ENCODE measurements around the gene CLCN1. TPM values are rescaled to one million over a fixed set of nuclear protein-coding genes. Genes with fewer than 3 reads are reported as not detected.
"Not testable (repeated sequence)": the region's sequence is repeated elsewhere in the genome, so short reads cannot be mapped to it uniquely, and the experiment has no call there.

Gene CLCN1
- total RNA-seq, 2 donors from 2014 or later: 0.11 TPM; not detected in 1

DNA sequence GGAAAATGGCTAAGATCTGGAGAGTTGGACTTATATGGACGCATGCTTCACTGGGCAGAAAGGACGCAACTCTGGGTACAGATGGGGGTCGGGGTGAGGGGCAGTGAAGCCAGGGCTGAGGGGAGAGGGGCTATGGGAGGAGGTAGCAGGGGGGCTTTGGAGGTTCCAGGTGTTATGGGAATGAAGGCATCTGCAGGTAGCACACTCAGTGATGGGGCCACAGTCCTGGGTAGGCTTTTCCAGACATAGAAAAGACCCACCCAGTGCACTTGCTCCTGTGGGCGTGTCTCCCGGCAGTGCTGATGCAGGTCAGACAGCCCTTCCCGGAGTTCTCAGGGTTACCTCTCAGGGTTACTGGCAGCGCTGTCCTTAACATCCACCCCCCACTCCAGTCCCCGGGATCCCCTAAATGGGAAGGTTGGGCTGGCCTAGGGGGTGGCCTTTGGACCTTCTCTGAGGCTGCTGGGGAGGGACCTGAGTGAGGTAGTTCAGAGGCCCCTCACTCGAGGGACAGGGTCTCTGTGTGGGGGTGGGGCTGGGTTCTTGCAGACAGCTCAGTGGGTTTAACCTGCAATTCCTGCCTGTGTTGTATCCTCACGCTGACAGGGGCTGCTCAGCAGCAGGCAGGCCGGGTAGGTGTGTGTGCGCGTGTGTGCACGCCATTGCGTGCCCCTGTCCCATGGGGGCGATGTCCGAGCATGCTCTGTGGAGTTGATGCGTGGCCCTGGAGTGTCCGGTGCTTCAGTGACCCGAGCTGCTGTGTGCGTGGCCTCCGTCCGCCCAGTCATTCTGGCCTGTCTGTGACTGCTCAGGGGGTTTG, 71.5 kb downstream of the CLCN1 start:
- Mint-ChIP-seq H3K4me1 (peaks cover 3% of the 10 kb centered on the region), H3K27ac (no peak overlapping the region), H3K4me3 (no peak overlapping the region), H3K27me3 (no peaks in the 10 kb centered on the region), H3K9me3 (no peaks in the 10 kb centered on the region), H3K36me3 (ENCODE audit: low read depth) (peaks cover 53% of the 10 kb centered on the region)
- ATAC-seq (replicated peaks): no peak

DNA sequence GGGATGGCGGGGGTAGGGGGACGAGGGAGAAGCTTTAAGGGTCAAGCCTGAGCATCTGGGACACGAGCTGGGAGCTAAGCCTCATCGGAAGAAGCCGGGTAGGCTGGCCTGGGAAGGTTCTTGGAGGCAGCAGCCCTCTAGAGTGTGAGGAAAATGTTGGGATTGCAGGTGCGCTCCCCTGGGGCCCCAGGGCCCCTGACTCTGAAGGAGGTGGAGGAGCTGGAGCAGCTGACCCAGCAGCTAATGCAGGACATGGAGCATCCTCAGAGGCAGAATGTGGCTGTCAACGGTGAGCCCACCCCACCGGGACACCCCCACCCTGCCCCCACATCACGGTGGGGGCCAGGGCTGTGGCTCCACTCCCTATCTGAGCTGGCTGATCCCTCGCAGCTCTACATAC, 72.1 kb downstream of the CLCN1 start:
- H3K9me3 Mint-ChIP-seq: no peaks in the 10 kb centered on the region
- no peak overlapping the region for H3K27ac Mint-ChIP-seq
- H3K4me3 Mint-ChIP-seq: no peak overlapping the region
- peaks cover 3% of the 10 kb centered on the region for H3K4me1 Mint-ChIP-seq
- no peaks in the 10 kb centered on the region for H3K27me3 Mint-ChIP-seq
- no peak for ATAC-seq (replicated peaks)
- peaks cover 53% of the 10 kb centered on the region for H3K36me3 Mint-ChIP-seq (ENCODE audit: low read depth)

DNA sequence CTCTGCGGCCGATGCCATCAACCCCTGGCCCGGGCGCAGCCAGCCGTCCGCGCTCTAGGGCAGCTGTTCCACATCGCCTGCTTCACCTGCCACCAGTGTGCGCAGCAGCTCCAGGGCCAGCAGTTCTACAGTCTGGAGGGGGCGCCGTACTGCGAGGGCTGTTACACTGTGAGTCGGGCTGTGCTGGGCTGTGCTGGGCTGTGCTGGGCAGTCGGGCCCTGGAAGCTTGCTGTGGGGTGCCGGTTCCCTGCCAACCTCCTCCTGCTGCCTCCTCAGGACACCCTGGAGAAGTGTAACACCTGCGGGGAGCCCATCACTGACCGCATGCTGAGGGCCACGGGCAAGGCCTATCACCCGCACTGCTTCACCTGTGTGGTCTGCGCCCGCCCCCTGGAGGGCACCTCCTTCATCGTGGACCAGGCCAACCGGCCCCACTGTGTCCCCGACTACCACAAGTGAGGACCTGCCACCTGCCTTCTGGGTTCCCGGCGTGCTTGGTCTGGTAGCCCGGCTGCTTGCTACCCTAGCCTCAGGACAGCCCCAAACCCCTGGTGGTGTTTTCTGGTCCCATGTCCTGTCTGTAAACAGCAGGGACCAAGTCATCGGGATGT, 72.7 kb downstream of the CLCN1 start:
- H3K36me3 Mint-ChIP-seq (ENCODE audit: low read depth): peaks cover 50% of the 10 kb centered on the region
- H3K4me3 Mint-ChIP-seq: no peak overlapping the region
- H3K27ac Mint-ChIP-seq: no peak overlapping the region
- H3K9me3 Mint-ChIP-seq: no peaks in the 10 kb centered on the region
- ATAC-seq (replicated peaks): no peak
- no peaks in the 10 kb centered on the region for H3K27me3 Mint-ChIP-seq
- peaks cover 3% of the 10 kb centered on the region for H3K4me1 Mint-ChIP-seq

DNA sequence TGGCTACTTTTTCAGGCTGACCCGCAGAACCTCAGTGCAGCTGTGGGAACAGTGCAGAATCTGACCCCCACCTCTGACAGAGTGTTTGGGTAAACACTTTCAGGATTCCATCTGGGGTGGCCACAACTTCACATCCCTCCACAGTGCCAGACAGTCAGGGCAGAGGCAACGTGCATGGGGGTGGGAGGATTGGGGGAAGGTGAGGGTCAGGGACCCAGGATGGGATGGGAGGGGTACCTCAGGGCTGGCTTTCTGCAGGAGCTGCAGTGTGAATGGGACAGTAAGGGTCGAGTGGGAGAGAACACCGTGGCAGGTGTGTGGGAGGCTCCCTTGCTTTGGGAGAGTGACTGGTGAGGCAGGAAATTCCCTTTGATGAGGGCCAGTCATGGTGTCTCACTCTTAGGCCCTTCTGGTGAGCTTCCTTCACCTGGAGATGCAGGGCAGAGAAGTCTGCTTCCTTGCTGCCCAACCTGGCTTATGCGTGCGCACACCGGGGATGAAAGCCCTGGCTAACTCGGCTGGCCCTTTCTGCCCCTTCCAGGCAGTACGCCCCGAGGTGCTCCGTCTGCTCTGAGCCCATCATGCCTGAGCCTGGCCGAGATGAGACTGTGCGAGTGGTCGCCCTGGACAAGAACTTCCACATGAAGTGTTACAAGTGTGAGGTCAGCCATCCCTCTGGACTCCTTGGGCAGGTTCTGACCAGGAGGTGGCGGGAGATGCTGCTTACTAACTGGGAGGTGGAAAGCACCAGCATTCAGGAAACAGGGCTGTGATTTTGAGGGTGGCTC, 73.6 kb downstream of the CLCN1 start:
- no peak overlapping the region for H3K4me3 Mint-ChIP-seq
- ATAC-seq (replicated peaks): no peak
- no peaks in the 10 kb centered on the region for H3K27me3 Mint-ChIP-seq
- H3K4me1 Mint-ChIP-seq: peaks cover 3% of the 10 kb centered on the region
- H3K36me3 Mint-ChIP-seq (ENCODE audit: low read depth): peaks cover 50% of the 10 kb centered on the region
- H3K27ac Mint-ChIP-seq: peak overlapping the region; percentile 16
- no peaks in the 10 kb centered on the region for H3K9me3 Mint-ChIP-seq

DNA sequence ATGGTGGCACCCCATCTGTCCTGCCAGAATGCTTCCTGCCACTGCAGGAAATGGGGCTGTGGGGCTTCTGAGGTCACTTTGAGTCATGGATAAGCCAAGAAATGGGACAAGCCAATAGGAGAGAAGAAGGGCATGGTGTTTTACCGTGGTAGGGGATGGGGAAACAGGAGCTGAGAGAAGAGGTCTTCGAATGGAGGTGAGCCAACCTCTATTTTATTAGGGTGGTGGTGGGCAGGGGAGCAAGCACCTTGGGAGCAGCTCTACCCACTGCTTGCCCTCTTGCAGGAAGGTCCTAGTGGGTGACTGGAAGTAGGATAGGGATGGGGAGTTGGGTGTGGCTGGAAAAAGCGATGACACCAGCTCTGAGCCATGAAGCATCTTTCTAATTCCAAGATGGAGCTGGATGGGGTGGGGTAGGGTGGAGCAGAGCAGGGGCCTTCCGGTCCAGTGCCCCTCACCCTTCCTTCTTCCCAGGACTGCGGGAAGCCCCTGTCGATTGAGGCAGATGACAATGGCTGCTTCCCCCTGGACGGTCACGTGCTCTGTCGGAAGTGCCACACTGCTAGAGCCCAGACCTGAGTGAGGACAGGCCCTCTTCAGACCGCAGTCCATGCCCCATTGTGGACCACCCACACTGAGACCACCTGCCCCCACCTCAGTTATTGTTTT, 74.3 kb downstream of the CLCN1 start:
- Mint-ChIP-seq H3K9me3 (no peaks in the 10 kb centered on the region), H3K4me1 (peaks cover 7% of the 10 kb centered on the region), H3K36me3 (ENCODE audit: low read depth) (peaks cover 54% of the 10 kb centered on the region), H3K4me3 (no peak overlapping the region), H3K27me3 (no peaks in the 10 kb centered on the region), H3K27ac (peak overlapping the region; percentile 16)
- ATAC-seq (replicated peaks): no peak

DNA sequence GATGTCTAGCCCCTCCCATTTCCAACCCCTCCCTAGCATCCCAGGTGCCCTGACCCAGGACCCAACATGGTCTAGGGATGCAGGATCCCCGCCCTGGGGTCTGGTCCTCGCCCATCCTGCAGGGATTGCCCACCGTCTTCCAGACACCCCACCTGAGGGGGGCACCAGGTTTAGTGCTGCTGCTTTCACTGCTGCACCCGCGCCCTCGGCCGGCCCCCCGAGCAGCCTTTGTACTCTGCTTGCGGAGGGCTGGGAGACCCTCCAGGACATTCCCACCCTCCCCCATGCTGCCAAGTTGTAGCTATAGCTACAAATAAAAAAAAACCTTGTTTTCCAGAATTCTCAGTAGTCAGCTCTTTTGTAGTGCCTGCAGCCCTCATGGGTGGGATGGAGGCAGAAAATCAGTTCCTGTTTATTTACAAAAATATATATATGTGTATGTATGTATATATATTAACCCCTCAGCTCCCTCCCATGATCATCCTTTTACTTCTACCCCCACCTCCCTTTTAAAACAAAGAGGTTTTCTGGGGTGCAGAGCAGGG, 74.9 kb downstream of the CLCN1 start:
- no peaks in the 10 kb centered on the region for H3K27me3 Mint-ChIP-seq
- H3K9me3 Mint-ChIP-seq: no peaks in the 10 kb centered on the region
- ATAC-seq (replicated peaks): no peak
- peaks cover 8% of the 10 kb centered on the region for H3K4me1 Mint-ChIP-seq
- H3K27ac Mint-ChIP-seq: no peak overlapping the region
- no peak overlapping the region for H3K4me3 Mint-ChIP-seq
- H3K36me3 Mint-ChIP-seq (ENCODE audit: low read depth): peaks cover 56% of the 10 kb centered on the region

DNA sequence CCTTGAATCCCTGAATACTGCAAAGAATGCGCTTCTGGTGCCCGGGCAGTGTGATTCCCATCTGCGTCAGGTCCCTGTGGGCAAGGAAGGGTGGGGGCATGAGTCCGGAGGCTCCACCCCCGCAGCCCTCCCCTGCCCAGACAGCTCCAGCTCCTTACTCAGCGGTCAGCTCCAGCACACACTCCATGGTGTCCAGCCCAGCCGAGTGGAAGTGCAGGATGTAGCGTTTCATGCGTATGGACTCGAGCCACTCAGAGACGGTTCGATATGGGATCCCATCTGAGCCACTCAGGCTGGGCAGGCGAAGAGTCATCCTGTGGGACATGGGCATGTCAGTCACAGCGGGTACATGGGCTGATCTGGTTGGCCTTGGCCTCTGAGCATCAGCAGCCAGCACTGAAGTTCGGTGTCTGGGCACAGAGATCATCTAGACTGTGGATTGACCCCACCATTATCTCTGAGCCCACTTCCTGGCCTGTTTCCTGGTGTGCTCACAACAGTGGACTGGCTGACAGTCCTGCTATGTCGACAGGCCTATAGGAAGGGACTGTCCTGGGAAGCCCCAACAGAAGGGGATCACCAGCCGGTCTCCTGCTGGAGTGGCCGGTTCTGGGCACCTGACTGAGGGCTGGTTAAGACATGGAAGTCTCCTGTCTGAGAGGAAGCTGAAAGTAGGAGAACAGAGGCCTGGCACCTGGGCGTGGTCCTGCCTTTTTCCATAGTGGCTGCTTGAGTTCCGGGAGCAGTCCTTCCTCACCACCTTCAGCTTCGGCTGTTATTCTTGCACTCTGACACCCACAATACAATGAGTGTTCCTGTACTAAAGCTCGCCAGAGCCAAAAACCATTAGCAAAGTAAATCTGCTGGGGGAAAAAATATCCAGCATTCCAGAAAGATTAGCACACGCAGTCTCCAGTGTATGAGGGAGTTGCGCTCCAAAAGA, 75.8 kb downstream of the CLCN1 start:
- Mint-ChIP-seq H3K27me3 (no peaks in the 10 kb centered on the region), H3K4me1 (peaks cover 8% of the 10 kb centered on the region), H3K4me3 (no peak overlapping the region), H3K36me3 (ENCODE audit: low read depth) (peaks cover 56% of the 10 kb centered on the region), H3K9me3 (no peaks in the 10 kb centered on the region), H3K27ac (peak overlapping the region; percentile 22)
- ATAC-seq (replicated peaks): no peak

DNA sequence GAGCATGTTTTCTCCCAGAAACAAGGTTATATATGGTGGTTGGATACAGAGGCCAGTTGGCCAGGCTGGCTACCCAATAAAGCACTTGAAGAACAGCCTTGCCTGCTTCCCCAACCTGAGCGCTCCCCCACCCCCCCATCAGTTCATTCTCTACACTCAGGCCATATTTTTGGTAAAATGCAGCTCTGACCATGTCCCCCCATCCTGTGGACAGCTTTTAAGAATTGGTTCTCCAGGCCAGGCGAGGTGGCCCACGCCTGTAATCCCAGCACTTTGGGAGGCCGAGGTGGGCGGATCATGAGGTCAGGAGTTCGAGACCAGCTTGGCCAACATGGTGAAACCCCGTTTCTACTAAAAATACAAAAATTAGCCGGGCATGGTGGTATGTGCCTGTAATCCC, 76.5 kb downstream of the CLCN1 start:
- not testable (repeated sequence) for H3K27me3 Mint-ChIP-seq; H3K4me3 Mint-ChIP-seq; ATAC-seq (replicated peaks); H3K4me1 Mint-ChIP-seq; H3K9me3 Mint-ChIP-seq
- Mint-ChIP-seq H3K36me3 (ENCODE audit: low read depth) (peaks cover 56% of the 10 kb centered on the region), H3K27ac (peak overlapping the region; percentile 22)

DNA sequence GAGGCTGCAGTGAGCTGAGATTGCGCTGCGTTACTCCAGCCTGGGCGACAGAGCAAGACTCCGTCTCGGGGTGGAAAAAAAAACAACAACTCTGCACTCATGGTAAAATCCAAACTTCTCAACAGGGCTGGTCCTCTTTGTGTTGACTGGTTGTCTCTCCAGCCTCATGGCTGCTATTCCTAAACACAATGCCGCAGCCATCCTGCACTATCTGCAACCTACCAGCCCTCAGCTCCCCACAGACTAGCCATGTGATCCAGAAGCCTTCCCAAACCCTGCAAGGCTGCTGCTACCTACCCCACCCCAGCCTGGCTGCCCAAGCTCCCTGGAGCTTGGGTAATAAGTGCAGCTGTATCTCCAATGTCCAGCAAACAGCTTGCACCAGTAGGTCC, 77.0 kb downstream of the CLCN1 start:
- ATAC-seq (replicated peaks): no peak
- Mint-ChIP-seq H3K4me3 (no peak overlapping the region), H3K9me3 (no peaks in the 10 kb centered on the region), H3K27me3 (no peaks in the 10 kb centered on the region), H3K27ac (peak overlapping the region; percentile 22), H3K36me3 (ENCODE audit: low read depth) (peaks cover 52% of the 10 kb centered on the region), H3K4me1 (peaks cover 8% of the 10 kb centered on the region)

DNA sequence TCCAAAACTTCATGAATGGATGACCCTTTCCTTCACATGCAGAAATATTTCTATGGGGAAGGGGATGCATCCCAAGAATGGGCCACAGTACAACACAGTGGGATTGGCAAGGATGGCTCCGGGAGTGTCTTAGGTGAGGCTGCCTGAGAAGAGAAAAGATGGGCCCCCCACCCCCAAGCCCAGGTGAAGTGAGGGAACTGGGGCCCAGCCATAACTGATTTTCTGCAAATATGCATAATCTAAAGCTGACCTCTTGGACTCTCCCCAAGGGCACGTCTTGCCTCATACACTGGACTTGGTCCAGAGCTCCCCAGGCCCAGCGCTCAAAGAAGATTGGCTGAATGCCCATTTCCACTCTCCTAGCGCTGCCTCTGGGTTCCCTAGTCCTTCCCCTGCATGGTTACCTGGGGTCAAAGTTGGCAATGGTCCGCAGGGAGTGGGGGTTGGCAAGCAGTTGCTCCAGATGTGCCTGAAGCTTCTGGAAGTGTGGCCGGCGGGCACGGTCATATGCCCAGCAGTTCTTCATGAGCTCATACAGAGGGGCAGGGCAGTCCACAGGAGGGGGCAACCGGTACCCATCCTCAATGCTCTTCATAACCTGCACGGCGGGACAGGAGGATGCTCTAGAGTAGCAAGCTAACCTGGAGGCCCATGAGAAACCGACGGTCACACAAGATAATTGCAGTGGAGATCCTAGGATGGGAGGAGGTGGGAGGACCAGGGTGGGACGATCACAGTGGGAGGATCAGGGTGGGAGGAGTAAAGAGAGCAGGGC, 77.5 kb downstream of the CLCN1 start:
- H3K36me3 Mint-ChIP-seq (ENCODE audit: low read depth): peaks cover 50% of the 10 kb centered on the region
- H3K27ac Mint-ChIP-seq: peak overlapping the region; percentile 22
- H3K27me3 Mint-ChIP-seq: no peaks in the 10 kb centered on the region
- no peak for ATAC-seq (replicated peaks)
- no peaks in the 10 kb centered on the region for H3K9me3 Mint-ChIP-seq
- peaks cover 8% of the 10 kb centered on the region for H3K4me1 Mint-ChIP-seq
- no peak overlapping the region for H3K4me3 Mint-ChIP-seq

DNA sequence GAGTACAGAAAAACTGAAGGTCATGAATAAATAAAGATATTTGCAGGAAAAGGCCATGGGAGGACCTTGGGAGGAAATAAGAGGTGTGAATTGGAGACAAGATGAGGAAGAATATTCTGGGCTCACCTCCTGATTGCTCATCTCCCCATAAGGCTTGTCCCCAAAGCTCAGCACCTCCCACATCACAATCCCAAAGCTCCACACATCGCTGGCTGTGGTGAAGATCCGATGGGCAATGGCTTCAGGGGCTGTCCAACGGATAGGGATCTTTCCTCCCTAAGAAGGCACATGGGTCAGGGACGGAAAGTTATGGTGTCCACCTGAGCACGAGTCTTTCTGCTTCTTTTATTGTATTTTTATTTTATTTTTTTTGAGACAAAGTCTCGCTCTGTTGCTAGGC, 78.2 kb downstream of the CLCN1 start:
- Mint-ChIP-seq H3K9me3 (no peaks in the 10 kb centered on the region), H3K36me3 (ENCODE audit: low read depth) (peaks cover 47% of the 10 kb centered on the region), H3K27ac (no peak overlapping the region), H3K27me3 (no peaks in the 10 kb centered on the region), H3K4me1 (peaks cover 8% of the 10 kb centered on the region), H3K4me3 (no peak overlapping the region)
- no peak for ATAC-seq (replicated peaks)

DNA sequence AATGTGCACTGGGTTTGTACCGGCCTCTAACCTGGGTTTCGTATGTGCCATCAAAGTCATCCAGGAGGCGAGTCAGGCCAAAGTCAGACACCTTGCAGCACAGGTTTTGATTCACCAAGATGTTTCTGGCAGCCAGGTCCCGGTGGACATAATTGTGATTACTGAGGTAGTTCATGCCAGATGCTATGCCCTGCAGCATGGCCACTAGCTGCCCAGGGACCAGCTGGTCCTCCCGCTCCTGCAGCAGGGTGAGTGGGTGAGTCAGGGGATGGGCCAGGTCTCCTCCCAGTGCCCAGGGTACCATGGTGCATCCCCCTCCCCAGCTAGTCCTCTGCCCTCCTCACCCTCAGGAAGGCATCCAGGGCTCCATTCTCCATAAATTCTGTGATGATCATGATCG, 78.9 kb downstream of the CLCN1 start:
- Mint-ChIP-seq H3K4me1 (peaks cover 8% of the 10 kb centered on the region), H3K36me3 (ENCODE audit: low read depth) (peaks cover 40% of the 10 kb centered on the region), H3K27ac (peak overlapping the region; percentile 64), H3K27me3 (no peaks in the 10 kb centered on the region), H3K4me3 (no peak overlapping the region), H3K9me3 (no peaks in the 10 kb centered on the region)
- ATAC-seq (replicated peaks): no peak

All from activated T-helper 17 cell treated with anti-CD3 and anti-CD28 coated beads, Interleukin-2, amount 50 U/mL, for 72 hours (primary cell).